Measurements from ENCODE around the gene COX18.
A peak's percentile ranks its signal among the peaks of the same experiment; 100 is the strongest.

COX18 gene

GRCh38 chr4:73087871-73088270 lies 18.4 kb upstream of the COX18 start:
- no peak overlapping the region for H3K4me3 ChIP-seq (ENCODE audit: low read depth in 1 of 5, low read length in 5 of 5)
- H3K4me1 ChIP-seq (ENCODE audit: control insufficient read depth in 5 of 5, insufficient read depth in 5 of 5, low read length in 5 of 5) = peaks cover 0 to 3% (median 0%) of the 10 kb centered on the region in 5 donors
- no peak overlapping the region for H3K9ac ChIP-seq (ENCODE audit: low read length in 5 of 5)
- no peak overlapping the region for H3K27ac ChIP-seq (ENCODE audit: low read depth, low read length)
- no peaks in the 10 kb centered on the region for H3K27me3 ChIP-seq (ENCODE audit: control insufficient read depth in 5 of 5, insufficient read depth in 4 of 5, low read length in 5 of 5)
- no peaks in the 10 kb centered on the region for H3K9me3 ChIP-seq (ENCODE audit: control insufficient read depth in 5 of 5, low read length in 5 of 5)
- H3K36me3 ChIP-seq (ENCODE audit: control insufficient read depth in 5 of 5, insufficient read depth in 5 of 5, low read length in 5 of 5) = peaks cover 17 to 35% (median 27%) of the 10 kb centered on the region in 5 donors

GRCh38 chr4:73086095-73086868 lies 16.8 kb upstream of the COX18 start:
- Histone ChIP-seq H3K36me3 (ENCODE audit: control insufficient read depth in 5 of 5, insufficient read depth in 5 of 5, low read length in 5 of 5) (peaks cover 11 to 34% (median 20%) of the 10 kb centered on the region in 5 donors), H3K9me3 (ENCODE audit: control insufficient read depth in 5 of 5, low read length in 5 of 5) (no peaks in the 10 kb centered on the region), H3K4me1 (ENCODE audit: control insufficient read depth in 5 of 5, insufficient read depth in 5 of 5, low read length in 5 of 5) (peaks cover 0 to 3% (median 0%) of the 10 kb centered on the region in 5 donors), H3K27me3 (ENCODE audit: control insufficient read depth in 5 of 5, insufficient read depth in 4 of 5, low read length in 5 of 5) (no peaks in the 10 kb centered on the region), H3K4me3 (ENCODE audit: low read depth in 1 of 5, low read length in 5 of 5) (no peak overlapping the region), H3K27ac (ENCODE audit: low read depth, low read length) (no peak overlapping the region), H3K9ac (ENCODE audit: low read length in 5 of 5) (peak overlapping the region in 1 of 5 donors; percentile 51)

DNA sequence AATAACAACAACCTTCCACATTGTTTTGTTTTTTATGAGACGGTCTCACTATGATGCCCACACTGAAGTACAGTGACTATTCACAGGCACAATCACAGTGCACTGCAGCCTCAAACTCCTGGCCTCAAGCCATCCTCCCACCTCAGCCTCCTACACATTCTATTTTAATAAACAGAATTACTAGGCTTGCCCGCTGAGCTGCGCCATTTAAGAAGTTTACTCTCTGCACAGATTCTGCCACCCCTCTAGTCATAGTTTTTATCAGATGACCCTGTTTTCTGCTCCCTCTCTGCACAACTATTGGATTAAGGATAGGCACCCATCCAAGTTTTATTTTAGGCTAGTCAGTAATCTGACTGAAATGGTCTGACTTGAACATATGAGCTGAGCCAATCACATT lies 11.3 kb upstream of the COX18 start:
- Histone ChIP-seq H3K4me3 (ENCODE audit: low read depth in 1 of 5, low read length in 5 of 5) (no peak overlapping the region), H3K27ac (ENCODE audit: low read depth, low read length) (no peak overlapping the region), H3K9me3 (ENCODE audit: control insufficient read depth in 5 of 5, low read length in 5 of 5) (no peaks in the 10 kb centered on the region), H3K36me3 (ENCODE audit: control insufficient read depth in 5 of 5, insufficient read depth in 5 of 5, low read length in 5 of 5) (peaks cover 21 to 58% (median 27%) of the 10 kb centered on the region in 5 donors), H3K9ac (ENCODE audit: low read length in 5 of 5) (no peak overlapping the region), H3K4me1 (ENCODE audit: control insufficient read depth in 5 of 5, insufficient read depth in 5 of 5, low read length in 5 of 5) (no peaks in the 10 kb centered on the region), H3K27me3 (ENCODE audit: control insufficient read depth in 5 of 5, insufficient read depth in 4 of 5, low read length in 5 of 5) (no peaks in the 10 kb centered on the region)

DNA sequence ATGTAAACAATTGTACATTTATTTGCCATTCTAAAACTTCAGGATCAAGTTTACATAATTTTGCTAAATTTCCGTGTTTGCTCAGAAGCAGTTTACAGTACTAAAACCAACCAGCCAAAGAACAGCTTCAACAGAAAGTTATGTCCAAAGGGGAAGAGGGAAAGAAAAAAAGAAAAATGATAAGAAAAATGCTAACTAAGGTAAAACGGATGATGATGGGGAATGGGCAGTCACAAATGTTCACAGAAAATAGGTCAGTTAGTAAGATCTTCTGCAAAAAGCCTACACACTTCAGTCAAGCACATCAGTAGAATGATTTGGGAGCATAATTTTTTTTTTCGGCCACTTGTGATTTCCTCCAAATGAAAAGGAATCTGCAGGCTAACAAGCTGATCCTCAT lies 6.3 kb upstream of the COX18 start:
- Histone ChIP-seq H3K27ac (ENCODE audit: low read depth, low read length) (no peak overlapping the region), H3K9me3 (ENCODE audit: control insufficient read depth in 5 of 5, low read length in 5 of 5) (no peaks in the 10 kb centered on the region), H3K27me3 (ENCODE audit: control insufficient read depth in 5 of 5, insufficient read depth in 4 of 5, low read length in 5 of 5) (no peaks in the 10 kb centered on the region), H3K4me1 (ENCODE audit: control insufficient read depth in 5 of 5, insufficient read depth in 5 of 5, low read length in 5 of 5) (no peaks in the 10 kb centered on the region), H3K9ac (ENCODE audit: low read length in 5 of 5) (no peak overlapping the region), H3K36me3 (ENCODE audit: control insufficient read depth in 5 of 5, insufficient read depth in 5 of 5, low read length in 5 of 5) (peaks cover 25 to 41% (median 30%) of the 10 kb centered on the region in 5 donors), H3K4me3 (ENCODE audit: low read depth in 1 of 5, low read length in 5 of 5) (no peak overlapping the region)

DNA sequence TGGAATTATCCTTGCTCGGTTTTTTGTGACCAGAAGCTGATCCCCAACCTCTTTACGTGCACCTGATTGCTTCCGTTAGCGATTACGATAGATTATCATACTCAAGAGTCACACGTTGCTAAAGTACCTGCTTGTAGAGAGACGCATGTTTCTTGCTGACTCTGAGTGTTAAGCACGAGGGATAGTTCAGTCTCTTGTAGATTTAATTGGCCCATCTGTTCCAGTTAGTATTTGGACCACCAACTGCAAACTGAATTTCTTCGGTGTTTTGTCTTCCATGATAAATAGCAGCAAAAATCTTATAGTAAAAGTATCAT lies 516 bp upstream of the COX18 start:
- Histone ChIP-seq H3K4me3 (ENCODE audit: low read depth in 1 of 5, low read length in 5 of 5) (peak overlapping the region; percentile 95 to 99 (median 98)), H3K27me3 (ENCODE audit: control insufficient read depth in 5 of 5, insufficient read depth in 4 of 5, low read length in 5 of 5) (peaks cover 0 to 4% (median 0%) of the 10 kb centered on the region in 5 donors), H3K9me3 (ENCODE audit: control insufficient read depth in 5 of 5, low read length in 5 of 5) (no peaks in the 10 kb centered on the region), H3K9ac (ENCODE audit: low read length in 5 of 5) (peak overlapping the region; percentile 79 to 98 (median 94)), H3K4me1 (ENCODE audit: control insufficient read depth in 5 of 5, insufficient read depth in 5 of 5, low read length in 5 of 5) (peaks cover 8 to 29% (median 20%) of the 10 kb centered on the region in 5 donors), H3K36me3 (ENCODE audit: control insufficient read depth in 5 of 5, insufficient read depth in 5 of 5, low read length in 5 of 5) (peaks cover 0 to 15% (median 3%) of the 10 kb centered on the region in 5 donors), H3K27ac (ENCODE audit: low read depth, low read length) (peak overlapping the region; percentile 93)

DNA sequence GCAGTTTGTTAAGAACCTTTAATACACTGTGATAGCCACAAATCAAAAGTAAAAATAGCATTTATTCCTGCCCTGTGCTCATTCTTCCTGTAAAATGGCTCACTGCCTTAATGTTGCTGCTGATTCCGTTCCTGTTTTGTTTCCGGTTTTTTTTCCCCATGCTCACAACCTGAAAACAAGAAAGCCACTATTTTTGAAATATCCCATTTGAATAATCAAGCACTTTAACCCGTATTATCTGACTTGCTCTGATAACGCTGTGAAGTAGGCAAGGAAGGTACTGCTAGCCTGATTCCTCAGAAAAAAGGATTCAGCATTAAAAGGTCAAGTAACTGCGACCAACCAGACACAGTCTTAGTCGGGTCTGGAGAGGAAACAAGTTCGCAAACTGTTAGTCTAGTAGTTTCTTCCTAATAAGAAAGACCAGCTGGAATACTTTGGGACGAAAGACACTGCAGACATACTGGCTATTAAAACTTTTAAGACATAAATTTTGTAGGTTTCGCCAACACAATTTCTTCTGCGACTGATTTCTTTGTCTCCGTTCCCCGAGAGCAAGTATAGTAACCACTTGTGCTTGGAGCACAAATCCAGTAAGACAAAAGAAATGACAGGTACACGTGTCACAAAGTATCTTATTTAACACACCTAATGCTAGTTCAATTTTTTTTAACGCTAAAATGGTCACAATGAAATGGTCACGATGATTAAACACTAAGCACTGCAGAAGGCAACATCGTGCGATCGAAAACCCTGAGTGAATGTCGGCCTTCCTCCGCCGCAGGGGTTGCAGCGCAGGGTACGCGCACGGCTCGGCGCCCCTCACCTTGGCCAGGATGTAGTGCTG lies 802 bp downstream of the COX18 start:
- Histone ChIP-seq H3K36me3 (ENCODE audit: control insufficient read depth in 5 of 5, insufficient read depth in 5 of 5, low read length in 5 of 5) (peaks cover 4 to 16% (median 8%) of the 10 kb centered on the region in 5 donors), H3K4me1 (ENCODE audit: control insufficient read depth in 5 of 5, insufficient read depth in 5 of 5, low read length in 5 of 5) (peaks cover 8 to 29% (median 20%) of the 10 kb centered on the region in 5 donors), H3K4me3 (ENCODE audit: low read depth in 1 of 5, low read length in 5 of 5) (peak overlapping the region; percentile 86 to 99 (median 96)), H3K27ac (ENCODE audit: low read depth, low read length) (peak overlapping the region; percentile 93), H3K9me3 (ENCODE audit: control insufficient read depth in 5 of 5, low read length in 5 of 5) (no peaks in the 10 kb centered on the region), H3K9ac (ENCODE audit: low read length in 5 of 5) (peak overlapping the region; percentile 79 to 99 (median 98)), H3K27me3 (ENCODE audit: control insufficient read depth in 5 of 5, insufficient read depth in 4 of 5, low read length in 5 of 5) (peaks cover 0 to 4% (median 0%) of the 10 kb centered on the region in 5 donors)

- Histone ChIP-seq H3K9me3 (ENCODE audit: control insufficient read depth in 5 of 5, low read length in 5 of 5) (no peaks in the 10 kb centered on the region), H3K36me3 (ENCODE audit: control insufficient read depth in 5 of 5, insufficient read depth in 5 of 5, low read length in 5 of 5) (peaks cover 4 to 18% (median 15%) of the 10 kb centered on the region in 5 donors), H3K27me3 (ENCODE audit: control insufficient read depth in 5 of 5, insufficient read depth in 4 of 5, low read length in 5 of 5) (peaks cover 0 to 4% (median 0%) of the 10 kb centered on the region in 5 donors), H3K4me3 (ENCODE audit: low read depth in 1 of 5, low read length in 5 of 5) (peak overlapping the region; percentile 86 to 99 (median 96)), H3K9ac (ENCODE audit: low read length in 5 of 5) (peak overlapping the region; percentile 79 to 99 (median 98)), H3K4me1 (ENCODE audit: control insufficient read depth in 5 of 5, insufficient read depth in 5 of 5, low read length in 5 of 5) (peaks cover 8 to 29% (median 20%) of the 10 kb centered on the region in 5 donors), H3K27ac (ENCODE audit: low read depth, low read length) (peak overlapping the region; percentile 93)
Measured at GRCh38 chr4:73067971-73068394, 1.5 kb downstream of the COX18 start.

- Histone ChIP-seq H3K27me3 (ENCODE audit: control insufficient read depth in 5 of 5, insufficient read depth in 4 of 5, low read length in 5 of 5) (peaks cover 0 to 4% (median 0%) of the 10 kb centered on the region in 5 donors), H3K9ac (ENCODE audit: low read length in 5 of 5) (no peak overlapping the region), H3K4me1 (ENCODE audit: control insufficient read depth in 5 of 5, insufficient read depth in 5 of 5, low read length in 5 of 5) (peaks cover 8 to 29% (median 20%) of the 10 kb centered on the region in 5 donors), H3K36me3 (ENCODE audit: control insufficient read depth in 5 of 5, insufficient read depth in 5 of 5, low read length in 5 of 5) (peaks cover 4 to 23% (median 17%) of the 10 kb centered on the region in 5 donors), H3K4me3 (ENCODE audit: low read depth in 1 of 5, low read length in 5 of 5) (no peak overlapping the region), H3K9me3 (ENCODE audit: control insufficient read depth in 5 of 5, low read length in 5 of 5) (no peaks in the 10 kb centered on the region), H3K27ac (ENCODE audit: low read depth, low read length) (peak overlapping the region; percentile 1)
Measured at GRCh38 chr4:73066928-73067327, 2.6 kb downstream of the COX18 start.

DNA sequence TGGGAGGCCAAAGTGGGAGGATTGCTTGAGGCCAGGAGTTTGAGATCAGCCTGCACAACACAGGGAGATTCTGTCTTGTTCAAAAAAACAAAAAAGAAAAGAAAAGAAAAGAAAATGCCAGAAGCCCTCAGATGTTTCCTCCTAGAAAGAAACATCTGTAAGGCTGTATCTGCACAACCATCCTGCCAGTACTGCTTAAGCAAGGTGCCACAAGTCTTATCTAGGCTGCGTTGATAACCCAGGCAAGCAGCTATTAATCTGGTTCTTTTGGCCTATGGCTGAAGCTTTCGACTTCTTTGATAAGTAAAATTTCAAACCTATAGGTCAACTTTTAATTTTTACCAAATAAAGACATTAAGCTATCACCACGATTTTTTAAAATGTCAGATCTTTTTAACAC lies 3.1 kb downstream of the COX18 start:
- Histone ChIP-seq H3K9me3 (ENCODE audit: control insufficient read depth in 5 of 5, low read length in 5 of 5) (no peaks in the 10 kb centered on the region), H3K9ac (ENCODE audit: low read length in 5 of 5) (no peak overlapping the region), H3K27me3 (ENCODE audit: control insufficient read depth in 5 of 5, insufficient read depth in 4 of 5, low read length in 5 of 5) (peaks cover 0 to 4% (median 0%) of the 10 kb centered on the region in 5 donors), H3K4me3 (ENCODE audit: low read depth in 1 of 5, low read length in 5 of 5) (no peak overlapping the region), H3K27ac (ENCODE audit: low read depth, low read length) (no peak overlapping the region), H3K36me3 (ENCODE audit: control insufficient read depth in 5 of 5, insufficient read depth in 5 of 5, low read length in 5 of 5) (peaks cover 6 to 28% (median 20%) of the 10 kb centered on the region in 5 donors), H3K4me1 (ENCODE audit: control insufficient read depth in 5 of 5, insufficient read depth in 5 of 5, low read length in 5 of 5) (peaks cover 8 to 29% (median 20%) of the 10 kb centered on the region in 5 donors)
